Kidney tubule cell (primary cell): ENCODE data around the gene SFR1.

Experiments used
- DNase-seq: peaks from one replicate; pipeline ENCODE4 v3.0.0-alpha.2; 2018; ENCODE audit warnings: low spot score

SFR1 gene, protein sequence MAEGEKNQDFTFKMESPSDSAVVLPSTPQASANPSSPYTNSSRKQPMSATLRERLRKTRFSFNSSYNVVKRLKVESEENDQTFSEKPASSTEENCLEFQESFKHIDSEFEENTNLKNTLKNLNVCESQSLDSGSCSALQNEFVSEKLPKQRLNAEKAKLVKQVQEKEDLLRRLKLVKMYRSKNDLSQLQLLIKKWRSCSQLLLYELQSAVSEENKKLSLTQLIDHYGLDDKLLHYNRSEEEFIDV

DNA sequence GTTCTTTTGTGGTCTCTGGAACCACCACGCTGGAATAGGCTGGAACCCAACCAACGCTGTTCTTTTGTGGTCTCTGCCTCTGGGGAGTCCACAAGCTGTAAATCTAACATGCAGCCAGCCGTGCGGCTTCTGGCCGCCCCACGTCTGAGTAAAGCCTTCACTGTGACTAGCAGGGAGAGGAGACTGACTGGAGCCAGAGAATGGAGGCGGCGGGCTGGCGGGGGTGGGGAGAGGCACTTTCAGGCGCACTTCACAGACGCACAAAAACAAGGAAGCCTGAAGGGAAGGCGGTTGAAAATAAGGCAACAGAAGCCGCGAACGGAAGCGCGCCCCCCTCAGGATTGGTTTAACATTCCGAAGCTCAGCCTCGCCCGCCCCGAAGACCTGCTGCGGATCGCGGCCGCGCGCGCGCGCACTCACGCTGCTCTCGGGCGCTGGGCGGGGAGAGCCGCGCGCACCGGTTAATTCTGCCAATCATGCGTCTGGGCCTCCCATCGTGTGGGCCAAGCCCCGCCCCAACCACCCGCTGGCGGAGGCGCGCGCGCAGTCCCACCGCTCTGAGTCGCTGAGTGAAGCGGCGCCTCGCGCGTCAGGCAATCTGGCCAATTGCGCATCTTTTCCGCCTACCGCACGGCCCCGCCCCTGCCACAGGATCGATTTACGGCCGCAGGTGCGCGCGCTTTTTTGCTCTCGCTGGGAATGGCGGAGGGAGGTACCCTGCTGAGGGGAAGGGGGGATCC is at the start of gene SFR1:
Gene SFR1, plus strand, starts transcription at position 687 of the 740 bp plus-strand sequence. Its CDS starts 13 bp downstream, at position 700.
- DNase-seq: peak; percentile 99

DNA sequence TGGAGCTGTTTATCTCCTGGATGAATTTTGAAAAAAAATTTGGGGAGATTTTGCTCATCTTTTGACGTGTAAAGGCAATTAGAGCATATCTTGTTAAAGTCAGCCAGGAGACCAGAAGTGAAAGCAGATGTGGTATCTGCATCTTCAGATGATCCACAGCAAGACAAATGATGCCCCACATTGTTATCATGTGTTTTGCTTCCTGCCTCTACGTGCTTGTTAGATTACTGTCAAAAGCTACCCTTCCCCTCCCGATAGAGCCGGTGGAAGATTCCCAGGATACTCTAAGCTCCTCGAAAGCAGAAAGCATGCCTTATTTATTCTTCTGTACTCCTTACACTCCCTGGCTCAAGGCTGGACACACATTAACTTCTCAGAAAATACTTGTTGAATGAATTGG is 49.2 kb upstream of the SFR1 start:
- peak; percentile 29 for DNase-seq

DNA sequence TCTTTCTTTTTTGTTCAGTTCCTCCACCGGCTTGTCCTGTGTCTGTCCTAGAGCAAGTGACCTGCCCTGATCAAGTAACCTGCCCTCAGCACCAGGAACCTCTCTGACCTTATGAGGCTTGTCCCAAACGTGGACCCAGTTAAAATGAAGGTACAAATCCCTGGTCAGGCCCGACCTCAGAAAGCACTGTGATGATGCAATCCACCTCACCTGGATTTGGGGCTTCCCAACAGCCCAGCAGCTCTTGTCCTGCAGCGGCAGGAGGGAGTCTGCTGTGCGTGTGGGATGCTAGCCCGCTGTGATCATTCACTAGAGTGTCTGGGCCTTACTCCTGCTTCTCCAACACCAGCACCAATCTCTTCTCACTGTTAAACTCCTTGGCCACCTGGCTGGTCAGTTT is 47.5 kb upstream of the SFR1 start:
- no peak for DNase-seq

- DNase-seq: peak; percentile 18
Measured at GRCh38 chr10:104076743-104077160, 45.2 kb upstream of the SFR1 start.

DNA sequence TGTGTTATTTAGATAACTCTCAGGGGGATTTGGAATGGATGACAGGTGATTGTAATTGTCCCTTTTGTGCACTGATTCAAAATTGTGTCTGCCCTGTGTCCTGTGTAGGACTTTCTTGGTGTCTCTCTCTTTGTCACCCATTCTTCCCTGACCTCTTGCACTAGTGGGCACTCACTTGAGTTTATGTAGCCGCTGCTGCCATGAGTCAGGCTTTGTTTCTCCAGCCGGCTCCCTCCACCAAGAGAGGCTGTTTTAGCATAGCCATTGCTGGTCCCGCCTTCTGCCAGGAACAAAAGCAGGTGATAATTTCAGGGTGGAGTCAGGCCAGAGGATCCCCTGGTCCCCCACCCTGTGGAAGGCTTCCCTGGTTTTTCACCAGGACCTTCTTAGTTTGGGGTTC is 44.7 kb upstream of the SFR1 start:
- DNase-seq: peak; percentile 22

DNA sequence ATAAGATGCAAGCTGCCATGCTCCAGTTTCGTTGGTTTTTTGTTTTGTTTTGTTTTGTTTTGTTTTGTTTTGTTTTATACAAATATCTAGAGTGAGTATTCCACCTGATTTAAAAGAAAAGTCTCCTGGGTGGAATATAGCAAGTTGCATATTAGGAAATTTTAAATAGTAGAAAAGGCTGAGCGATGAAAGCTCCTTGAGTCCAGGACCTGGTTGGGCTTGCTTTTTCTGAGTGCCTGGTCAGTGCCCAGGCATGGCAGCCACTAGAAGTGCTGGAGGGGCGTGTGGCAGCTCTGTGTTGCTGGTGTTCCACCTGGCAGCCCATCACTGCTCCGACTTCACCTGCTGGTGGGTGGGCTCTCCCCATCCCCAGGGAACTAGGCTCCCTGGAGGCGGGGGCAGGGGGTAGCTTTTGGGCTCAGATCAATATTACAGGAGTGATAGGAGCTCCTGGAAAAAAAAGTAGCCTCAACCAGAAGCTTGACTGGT is 44.3 kb upstream of the SFR1 start:
- DNase-seq: no peak

GRCh38 chr10:104080762-104081161 is 41.2 kb upstream of the SFR1 start:
- peak; percentile 44 for DNase-seq

GRCh38 chr10:104081998-104082397 is 40.0 kb upstream of the SFR1 start:
- no peak for DNase-seq

GRCh38 chr10:104084482-104085142 is 37.4 kb upstream of the SFR1 start:
- DNase-seq: peak; percentile 6

DNA sequence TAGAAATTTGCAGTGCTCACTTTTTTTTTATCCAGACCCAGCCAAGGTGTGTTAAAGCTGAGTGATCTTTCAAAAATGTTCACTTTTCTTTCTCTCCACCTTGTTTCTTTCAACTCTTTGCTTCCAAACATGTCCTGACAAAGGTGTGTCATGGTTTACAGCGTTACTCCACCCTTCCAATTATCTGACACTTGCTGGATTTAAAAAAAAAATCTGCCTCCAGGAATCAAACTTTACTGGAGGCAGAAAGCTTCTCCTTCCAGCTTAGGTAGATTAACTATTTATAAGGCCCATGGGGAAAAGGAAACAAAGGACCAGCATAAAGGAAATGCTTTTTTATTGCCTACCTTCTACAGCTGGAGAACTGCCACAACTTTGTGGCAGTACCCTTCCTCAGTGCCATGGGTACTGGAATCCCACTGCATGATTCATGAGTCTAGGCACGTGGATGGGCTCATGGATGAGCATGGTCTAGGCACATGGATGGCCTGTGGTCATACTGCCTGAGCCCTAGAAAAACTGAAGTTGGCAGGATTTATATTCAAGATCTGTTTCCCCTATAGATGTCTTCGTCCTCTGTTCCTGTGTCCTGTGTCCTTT is 36.1 kb upstream of the SFR1 start, which contains the start of gene COL17A1:
Gene COL17A1, minus strand, starts transcription at position 80 of the 600 bp plus-strand sequence. CDS start 5,207 bp downstream, outside the sequence.
- no peak for DNase-seq

- no peak for DNase-seq
Measured at GRCh38 chr10:104088239-104088638, 33.7 kb upstream of the SFR1 start.

DNA sequence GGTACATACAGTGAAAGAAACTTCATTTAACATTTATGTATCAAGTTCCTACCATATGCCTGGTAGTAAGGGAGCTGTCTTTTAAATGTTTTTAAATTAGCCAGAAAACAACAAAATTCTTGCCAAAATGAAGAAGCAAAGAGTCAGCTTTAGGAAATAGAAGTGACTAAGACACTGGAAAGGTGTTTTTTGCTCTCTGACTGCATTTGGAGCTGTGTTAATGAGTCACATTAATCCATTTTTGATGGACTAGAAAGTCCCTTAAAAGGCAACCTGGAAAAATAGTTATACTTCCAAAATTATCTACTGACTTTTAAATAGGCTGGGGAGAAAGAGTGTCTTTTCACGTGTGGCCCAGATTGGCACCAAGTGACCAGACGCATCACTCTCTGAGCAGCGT is 32.4 kb upstream of the SFR1 start:
- peak; percentile 18 for DNase-seq

GRCh38 chr10:104090611-104091010 is 31.4 kb upstream of the SFR1 start:
- peak; percentile 11 for DNase-seq

- no peak for DNase-seq
Measured at GRCh38 chr10:104092749-104093148, 29.2 kb upstream of the SFR1 start.

- peak; percentile 73 for DNase-seq
Measured at GRCh38 chr10:104096692-104097091, 25.3 kb upstream of the SFR1 start.

DNA sequence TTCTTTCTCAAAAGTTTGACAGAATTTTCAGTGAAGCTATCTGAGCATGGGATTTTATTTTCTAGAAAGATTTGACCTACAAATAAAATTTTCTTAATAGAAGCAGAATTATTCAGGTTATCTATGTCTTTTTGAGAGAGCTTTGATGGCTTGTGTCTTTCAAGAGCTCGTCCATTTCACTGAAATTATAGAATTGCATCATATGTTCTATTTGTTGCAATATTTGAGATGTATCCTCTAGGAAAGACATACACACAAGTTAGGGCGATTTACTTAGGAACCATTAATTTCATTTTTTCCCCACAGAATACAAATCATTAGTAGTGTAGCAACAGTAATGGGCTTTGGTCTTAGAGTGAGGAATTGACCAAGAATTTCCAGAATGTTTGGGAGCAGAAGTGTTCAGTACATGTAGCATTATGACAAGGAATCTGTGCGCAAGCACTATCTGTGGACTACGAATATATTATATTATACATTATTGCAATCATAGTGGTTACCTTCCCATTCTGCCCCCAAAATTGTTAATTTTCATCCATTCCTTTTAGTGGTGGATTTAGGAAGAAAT is 23.5 kb upstream of the SFR1 start:
- no peak for DNase-seq

GRCh38 chr10:104099269-104099668 is 22.7 kb upstream of the SFR1 start:
- no peak for DNase-seq

DNA sequence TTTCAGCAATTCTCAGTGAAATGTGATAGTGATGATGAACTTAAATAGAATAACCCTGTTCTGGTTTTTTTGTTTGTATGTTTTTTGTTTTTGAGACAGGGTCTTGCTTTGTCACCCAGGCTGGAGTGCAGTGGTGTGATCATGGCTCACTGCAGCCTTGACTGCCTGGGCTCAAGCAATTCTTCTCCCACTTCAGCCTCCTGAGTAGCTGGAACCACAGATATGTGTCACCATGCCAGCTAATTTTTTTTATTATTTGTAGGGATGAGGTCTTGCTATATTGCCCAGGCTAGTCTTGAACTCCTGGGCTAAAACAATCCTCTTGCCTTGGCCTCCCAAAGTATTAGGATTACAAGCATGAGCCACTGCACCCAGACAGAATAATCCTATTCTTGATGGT is 22.0 kb upstream of the SFR1 start:
- DNase-seq: no peak

GRCh38 chr10:104100795-104101194 is 21.2 kb upstream of the SFR1 start:
- DNase-seq: no peak

DNA sequence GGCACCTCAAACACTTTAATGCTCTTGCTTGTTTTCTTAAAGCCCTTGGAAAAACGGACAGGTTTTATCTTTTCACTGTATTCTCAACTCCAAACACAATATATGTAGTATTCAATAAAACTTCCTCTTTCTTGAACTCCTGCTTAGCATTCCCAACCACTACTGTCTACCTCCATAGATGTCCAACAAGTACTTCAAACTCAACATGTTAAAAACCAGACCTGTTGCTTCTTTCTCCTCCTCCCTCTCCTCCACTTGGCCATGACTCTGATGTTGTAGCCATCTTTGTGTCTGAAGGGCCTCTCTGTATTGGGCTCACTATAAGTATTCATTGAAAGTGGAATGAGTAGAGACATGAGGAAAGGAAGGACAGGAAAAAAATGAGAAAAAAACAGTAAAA is 20.1 kb upstream of the SFR1 start:
- DNase-seq: no peak

DNA sequence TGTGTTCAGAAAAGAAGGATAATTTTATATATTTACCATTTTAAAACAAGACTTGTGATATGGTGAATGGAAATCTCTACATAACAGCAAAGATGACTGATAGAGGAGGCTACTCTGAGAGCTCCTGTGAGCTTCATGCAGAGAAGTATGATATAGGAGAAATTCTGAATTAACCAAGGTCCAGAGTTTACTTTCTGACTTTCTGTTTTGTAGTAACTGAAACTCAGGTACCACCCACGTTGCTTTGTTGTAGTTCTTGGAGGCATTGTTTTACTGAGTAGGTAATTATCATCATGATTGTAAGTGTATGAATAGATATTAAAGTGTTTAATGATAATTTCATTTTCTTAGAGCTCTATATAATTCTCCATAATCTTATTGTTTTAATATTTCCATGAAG is 18.0 kb upstream of the SFR1 start:
- DNase-seq: no peak

GRCh38 chr10:104104418-104104817 is 17.6 kb upstream of the SFR1 start:
- DNase-seq: no peak
